ENCODE measurements around the gene MPZL3.

MPZL3 gene

GRCh38 chr11:118264569-118265465 is 12.7 kb upstream of the MPZL3 start:
- no peak for DNase-seq

GRCh38 chr11:118263695-118264568 is 11.8 kb upstream of the MPZL3 start, which contains the start of gene MPZL2:
TSS of gene MPZL2 (minus strand) at chr11:118264297. CDS start at chr11:118264153, 144 bp downstream.
- DNase-seq = no peak

- no peak for DNase-seq
Measured at GRCh38 chr11:118263112-118263511, 10.9 kb upstream of the MPZL3 start.

GRCh38 chr11:118260353-118260752 is 8.2 kb upstream of the MPZL3 start:
- no peak for DNase-seq

- no peak for DNase-seq
Measured at GRCh38 chr11:118259138-118259537, 7.0 kb upstream of the MPZL3 start.

GRCh38 chr11:118258410-118258809 is 6.2 kb upstream of the MPZL3 start:
- DNase-seq = no peak

- DNase-seq = no peak
Measured at GRCh38 chr11:118252688-118253087, 523 bp upstream of the MPZL3 start.

GRCh38 chr11:118247041-118247440 is 5.1 kb downstream of the MPZL3 start:
- DNase-seq = no peak

GRCh38 chr11:118245936-118246562 is 6.1 kb downstream of the MPZL3 start:
- no peak for DNase-seq

GRCh38 chr11:118243993-118244762 is 8.0 kb downstream of the MPZL3 start:
- no peak for DNase-seq

- DNase-seq = no peak
Measured at GRCh38 chr11:118243161-118243560, 9.0 kb downstream of the MPZL3 start.

GRCh38 chr11:118241764-118242098 is 10.4 kb downstream of the MPZL3 start:
- no peak for DNase-seq

- peak in 1 of 58 donors; percentile 36 for DNase-seq
Measured at GRCh38 chr11:118240999-118241763, 11.0 kb downstream of the MPZL3 start.

- no peak for DNase-seq
Measured at GRCh38 chr11:118239509-118240205, 12.5 kb downstream of the MPZL3 start.

GRCh38 chr11:118238929-118239328 is 13.2 kb downstream of the MPZL3 start:
- DNase-seq = no peak

GRCh38 chr11:118238421-118238820 is 13.7 kb downstream of the MPZL3 start:
- no peak for DNase-seq

- no peak for DNase-seq
Measured at GRCh38 chr11:118236170-118236569, 16.0 kb downstream of the MPZL3 start.

GRCh38 chr11:118234833-118235232 is 17.3 kb downstream of the MPZL3 start:
- DNase-seq = no peak

GRCh38 chr11:118233850-118234249 is 18.3 kb downstream of the MPZL3 start:
- DNase-seq = no peak

GRCh38 chr11:118233377-118233776 is 18.8 kb downstream of the MPZL3 start:
- no peak for DNase-seq
